ENCODE measurements around the gene RPSA. TPM values are rescaled to one million over a fixed set of nuclear protein-coding genes. Genes with fewer than 3 reads are reported as not detected.

RPSA gene
- total RNA-seq, 1 experiment from 2014 or later = 2,077 TPM

GRCh38 chr3:39358333-39358732 lies 48.2 kb upstream of the RPSA start:
- H2BK15ac ChIP-seq (ENCODE audit: low read depth, low read length) = no peak overlapping the region
- no peak overlapping the region for H2AFZ ChIP-seq (ENCODE audit: low read length)
- WGBS (ENCODE audit: extremely low coverage, insufficient read length, low lambda C conversion rate) = no CpG with 5 or more reads among the region's 3 CpGs
- Mint-ChIP-seq H3K27me3 (ENCODE audit: low read depth) (peaks cover 1% of the 10 kb centered on the region; the same call in 1 of the 2 replicates), H3K36me3 (ENCODE audit: insufficient read depth in 1 of 3, low read depth in 3 of 3) (no peaks in the 10 kb centered on the region), H3K4me1 (no peaks in the 10 kb centered on the region), H3K27ac (no peak overlapping the region), H3K9me3 (no peaks in the 10 kb centered on the region; a peak in 1 of 5 replicates), H3K4me3 (no peak overlapping the region)
- no peaks in the 10 kb centered on the region for H3K79me1 ChIP-seq (ENCODE audit: insufficient read depth, low read depth, low read length, poor library complexity, severe bottlenecking)
- no peak overlapping the region for H3K9ac ChIP-seq (ENCODE audit: extremely low read depth, insufficient read length, low read length)
- no peak overlapping the region for H2AK5ac ChIP-seq (ENCODE audit: insufficient read length, low read length)
- H2BK12ac ChIP-seq (ENCODE audit: insufficient read length, low read depth, low read length) = no peak overlapping the region
- no peak overlapping the region for H3K4me2 ChIP-seq (ENCODE audit: insufficient read depth, insufficient read length, low read length)
- no peak overlapping the region for H3K23ac ChIP-seq (ENCODE audit: insufficient read length, low read depth, low read length)
- H3T11ph ChIP-seq (ENCODE audit: low read length) = no peak overlapping the region
- no peak overlapping the region for H4K91ac ChIP-seq (ENCODE audit: insufficient read length, low read depth, low read length)
- no peaks in the 10 kb centered on the region for H3K79me2 ChIP-seq (ENCODE audit: insufficient read depth, low read length)
- no peak overlapping the region for H2BK20ac ChIP-seq (ENCODE audit: low read depth, low read length, poor library complexity, severe bottlenecking)
- no peaks in the 10 kb centered on the region for H3K4me1 ChIP-seq (ENCODE audit: insufficient read depth, low read length)
- no peak overlapping the region for H3K4ac ChIP-seq (ENCODE audit: low read depth, low read length)
- DNase-seq = no peak
- no peaks in the 10 kb centered on the region for H3K9me3 ChIP-seq (ENCODE audit: control insufficient read depth, low read depth, low read length)
- no peaks in the 10 kb centered on the region for H3K23me2 ChIP-seq (ENCODE audit: insufficient read length, low read depth, low read length, poor library complexity, severe bottlenecking)
- H3K14ac ChIP-seq (ENCODE audit: insufficient read depth, low read length) = no peak overlapping the region
- TF ChIP-seq, protein P1, sequence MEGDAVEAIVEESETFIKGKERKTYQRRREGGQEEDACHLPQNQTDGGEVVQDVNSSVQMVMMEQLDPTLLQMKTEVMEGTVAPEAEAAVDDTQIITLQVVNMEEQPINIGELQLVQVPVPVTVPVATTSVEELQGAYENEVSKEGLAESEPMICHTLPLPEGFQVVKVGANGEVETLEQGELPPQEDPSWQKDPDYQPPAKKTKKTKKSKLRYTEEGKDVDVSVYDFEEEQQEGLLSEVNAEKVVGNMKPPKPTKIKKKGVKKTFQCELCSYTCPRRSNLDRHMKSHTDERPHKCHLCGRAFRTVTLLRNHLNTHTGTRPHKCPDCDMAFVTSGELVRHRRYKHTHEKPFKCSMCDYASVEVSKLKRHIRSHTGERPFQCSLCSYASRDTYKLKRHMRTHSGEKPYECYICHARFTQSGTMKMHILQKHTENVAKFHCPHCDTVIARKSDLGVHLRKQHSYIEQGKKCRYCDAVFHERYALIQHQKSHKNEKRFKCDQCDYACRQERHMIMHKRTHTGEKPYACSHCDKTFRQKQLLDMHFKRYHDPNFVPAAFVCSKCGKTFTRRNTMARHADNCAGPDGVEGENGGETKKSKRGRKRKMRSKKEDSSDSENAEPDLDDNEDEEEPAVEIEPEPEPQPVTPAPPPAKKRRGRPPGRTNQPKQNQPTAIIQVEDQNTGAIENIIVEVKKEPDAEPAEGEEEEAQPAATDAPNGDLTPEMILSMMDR (conservative IDR thresholded peaks at IDR 0.05) = no peak
- no peak overlapping the region for H2BK5ac ChIP-seq (ENCODE audit: insufficient read length, low read length)
- no peak overlapping the region for H4K5ac ChIP-seq (ENCODE audit: insufficient read length, low read depth, low read length)
- H3K18ac ChIP-seq (ENCODE audit: insufficient read length, low read depth, low read length) = no peak overlapping the region
- H3K27ac ChIP-seq (ENCODE audit: insufficient read length, low read depth, low read length) = no peak overlapping the region
- no peak overlapping the region for H3K56ac ChIP-seq (ENCODE audit: insufficient read length, low read depth, low read length)
- H2BK120ac ChIP-seq (ENCODE audit: low read depth, low read length, poor library complexity, severe bottlenecking) = no peak overlapping the region
- no peak overlapping the region for H4K8ac ChIP-seq (replicated peaks; ENCODE audit: insufficient read length, low read depth, low read length)
- no peaks in the 10 kb centered on the region for H3K27me3 ChIP-seq (ENCODE audit: insufficient read depth, low read length)
- H4K20me1 ChIP-seq (ENCODE audit: control insufficient read depth, insufficient read depth, insufficient read length) = no peaks in the 10 kb centered on the region
